NCI-H226 (cell line): Measurements from ENCODE around the gene HOXD9.

Experiments used
- DNase-seq: peaks from one replicate; pipeline ENCODE4 v3.0.0-alpha.2; 2015

The HOXD9 gene

DNA sequence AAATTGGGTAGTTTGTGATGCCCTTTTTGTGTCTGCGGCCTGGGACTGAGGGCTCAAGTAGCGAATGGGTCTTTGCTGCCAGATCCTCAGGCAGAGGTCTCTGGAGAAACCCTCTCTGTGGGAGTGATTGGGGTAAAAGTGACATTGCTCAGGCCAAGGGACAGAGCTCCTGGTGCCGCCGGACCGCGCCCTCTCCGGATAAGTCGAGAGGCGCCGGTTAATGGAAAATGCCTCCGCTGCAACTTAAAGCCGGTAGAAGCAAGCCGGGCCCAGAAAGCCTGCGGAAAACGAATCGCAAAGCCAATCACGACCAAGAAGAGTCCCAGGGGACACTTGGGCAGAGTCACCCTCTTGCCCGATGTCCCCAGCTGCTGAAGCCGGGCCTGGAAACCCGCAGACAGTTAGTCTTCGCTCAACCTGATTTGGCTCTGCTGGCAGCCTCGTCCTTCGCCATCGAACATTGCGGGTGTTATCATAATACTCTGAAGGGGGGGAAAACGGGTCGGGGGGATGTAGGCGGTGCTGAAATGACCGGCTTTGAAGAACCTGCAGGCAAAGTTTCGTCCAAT is 23.3 kb upstream of the HOXD9 start:
- DNase-seq: no peak

DNA sequence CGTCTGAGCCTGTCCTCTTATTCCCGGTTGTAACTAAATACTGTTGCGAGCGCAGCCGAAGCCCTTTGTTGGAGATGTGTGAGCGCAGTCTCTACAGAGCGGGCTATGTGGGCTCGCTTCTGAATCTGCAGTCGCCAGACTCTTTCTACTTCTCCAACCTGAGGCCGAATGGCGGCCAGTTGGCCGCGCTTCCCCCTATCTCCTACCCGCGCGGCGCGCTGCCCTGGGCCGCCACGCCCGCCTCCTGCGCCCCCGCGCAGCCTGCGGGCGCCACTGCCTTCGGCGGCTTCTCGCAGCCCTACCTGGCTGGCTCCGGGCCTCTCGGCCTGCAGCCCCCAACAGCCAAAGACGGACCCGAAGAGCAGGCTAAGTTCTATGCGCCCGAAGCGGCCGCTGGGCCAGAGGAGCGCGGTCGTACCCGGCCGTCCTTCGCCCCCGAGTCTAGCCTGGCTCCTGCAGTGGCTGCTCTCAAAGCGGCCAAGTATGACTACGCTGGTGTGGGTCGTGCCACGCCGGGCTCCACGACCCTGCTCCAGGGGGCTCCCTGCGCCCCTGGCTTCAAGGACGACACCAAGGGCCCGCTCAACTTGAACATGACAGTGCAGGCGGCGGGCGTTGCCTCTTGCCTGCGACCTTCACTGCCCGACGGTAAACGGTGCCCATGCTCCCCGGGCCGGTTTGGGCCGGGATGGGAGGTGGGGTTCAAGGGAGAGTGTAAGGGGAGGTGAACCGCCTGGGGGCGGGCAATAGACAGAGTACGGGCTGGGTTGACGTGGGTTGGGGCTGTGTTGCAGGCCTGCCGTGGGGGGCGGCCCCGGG is 22.6 kb upstream of the HOXD9 start, which contains the start of gene HOXD12:
TSS of gene HOXD12 (plus strand) at position 68 of the 819 bp plus-strand sequence. CDS start at position 75, 7 bp downstream.
- DNase-seq: no peak

DNA sequence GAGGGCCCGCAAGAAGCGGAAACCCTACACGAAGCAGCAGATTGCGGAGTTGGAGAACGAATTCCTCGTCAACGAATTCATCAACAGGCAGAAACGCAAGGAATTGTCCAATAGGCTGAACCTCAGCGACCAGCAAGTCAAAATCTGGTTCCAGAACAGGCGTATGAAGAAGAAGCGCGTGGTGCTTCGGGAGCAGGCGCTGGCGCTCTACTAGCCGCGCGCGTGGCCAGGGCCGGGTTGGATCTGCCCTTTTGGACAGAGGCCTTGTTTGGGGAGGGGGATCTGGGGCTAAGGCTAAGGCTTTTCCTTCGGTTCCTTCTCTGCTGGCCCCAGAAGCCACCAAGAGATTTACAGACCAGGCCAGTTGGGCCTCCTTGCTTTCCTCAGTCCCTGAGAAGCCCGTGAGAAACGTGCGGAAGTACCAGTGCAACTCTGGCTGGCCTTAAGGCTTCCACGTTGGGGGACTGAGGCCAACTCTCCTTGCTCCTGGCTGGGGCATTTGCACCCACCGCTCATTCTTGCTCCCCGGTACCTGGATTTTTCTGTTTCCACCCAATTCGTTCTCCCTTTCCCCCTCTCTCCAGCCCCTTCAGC is 21.9 kb upstream of the HOXD9 start:
- no peak for DNase-seq

DNA sequence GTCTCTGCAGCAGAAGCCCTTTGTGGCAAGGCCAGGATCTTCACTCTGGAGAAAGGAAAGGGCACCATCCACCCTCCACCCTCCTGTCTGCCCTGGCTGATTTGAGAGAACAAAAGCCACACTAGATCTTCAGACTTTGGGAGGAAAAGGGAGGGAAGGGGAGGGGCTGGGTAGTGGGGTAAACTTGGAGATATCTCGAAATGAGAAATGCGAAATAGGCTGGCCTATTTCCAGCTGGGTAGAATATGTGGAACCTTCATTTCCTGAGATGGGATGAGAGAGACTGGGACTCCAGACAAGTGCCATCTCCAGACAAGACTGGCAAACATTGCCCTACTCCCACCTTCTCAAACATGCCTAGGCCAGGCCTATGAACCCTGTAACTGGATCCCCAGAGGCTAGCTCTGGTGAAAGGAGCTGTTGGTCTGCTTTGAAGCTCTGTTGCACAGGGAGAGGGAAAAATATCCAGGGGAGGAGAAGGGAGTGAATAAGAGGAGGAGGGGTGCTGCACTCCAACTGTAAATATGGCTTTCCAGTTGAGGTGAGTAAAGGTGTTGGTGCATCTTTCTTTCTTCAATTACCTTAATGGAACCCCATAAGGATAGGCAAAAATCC is 21.2 kb upstream of the HOXD9 start:
- no peak for DNase-seq

DNA sequence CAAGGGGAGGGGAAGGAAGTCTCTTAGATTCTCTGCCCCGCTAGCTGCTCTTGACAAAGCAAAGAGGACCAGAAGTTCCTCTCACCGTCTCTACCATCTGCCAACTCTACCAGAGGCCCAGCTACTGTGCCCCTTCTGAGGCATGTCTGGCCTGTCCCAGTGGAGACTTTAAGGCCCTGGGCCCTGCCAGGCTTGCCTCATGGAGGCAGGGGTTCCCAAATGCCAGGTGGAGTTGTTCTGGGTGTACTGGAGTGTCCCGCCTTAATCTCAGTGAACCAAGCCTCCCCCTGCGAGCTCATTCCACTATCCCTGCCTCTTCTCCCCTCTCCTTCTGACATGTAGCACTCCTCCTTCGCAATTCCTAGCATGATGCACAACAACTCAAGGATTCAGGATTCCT is 20.7 kb upstream of the HOXD9 start:
- no peak for DNase-seq

DNA sequence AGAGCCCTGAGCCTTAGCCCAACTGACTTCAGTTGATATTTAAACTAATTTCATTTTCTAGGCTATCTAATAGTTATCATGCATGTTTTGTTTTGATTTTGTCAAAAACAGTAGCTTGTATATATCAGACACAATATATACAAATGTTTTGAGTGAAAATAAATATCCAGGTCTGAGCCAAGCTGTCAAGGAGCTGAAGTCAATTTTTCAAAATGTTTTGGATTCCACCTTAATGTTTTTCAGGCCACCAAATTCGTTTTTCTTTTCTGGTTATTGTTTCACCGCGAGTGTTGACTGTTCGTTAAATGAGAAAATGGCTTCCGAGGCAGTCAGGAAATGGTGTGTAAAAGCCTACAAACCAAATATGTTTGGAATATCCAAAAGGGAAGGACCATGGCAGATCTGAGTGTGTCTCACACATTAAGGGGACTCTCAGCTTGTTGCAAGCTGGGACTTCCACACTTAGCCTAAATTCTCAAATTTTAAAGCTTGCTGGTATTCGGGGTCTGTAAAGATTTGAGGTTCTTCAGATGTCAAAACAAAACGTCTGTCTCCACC is 20.1 kb upstream of the HOXD9 start:
- DNase-seq: no peak

DNA sequence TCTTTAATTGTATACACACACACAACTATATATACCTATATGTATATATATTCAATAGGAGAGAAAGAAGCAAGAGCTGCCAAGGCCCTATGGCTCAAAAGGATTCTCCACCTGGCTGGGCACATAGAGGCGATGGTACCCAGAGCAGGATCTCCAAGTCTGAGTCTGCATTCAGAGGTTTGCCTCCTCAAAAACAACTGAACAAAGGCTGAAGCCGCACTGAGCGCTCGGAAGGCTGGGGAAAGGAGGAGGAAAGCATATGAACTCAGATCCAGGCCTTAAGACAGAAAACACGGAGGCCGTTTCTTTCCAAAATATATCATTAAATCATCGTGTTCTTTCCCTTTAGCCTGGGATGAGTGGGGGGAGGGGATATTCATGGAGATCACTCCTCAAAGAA is 19.3 kb upstream of the HOXD9 start:
- DNase-seq: no peak

DNA sequence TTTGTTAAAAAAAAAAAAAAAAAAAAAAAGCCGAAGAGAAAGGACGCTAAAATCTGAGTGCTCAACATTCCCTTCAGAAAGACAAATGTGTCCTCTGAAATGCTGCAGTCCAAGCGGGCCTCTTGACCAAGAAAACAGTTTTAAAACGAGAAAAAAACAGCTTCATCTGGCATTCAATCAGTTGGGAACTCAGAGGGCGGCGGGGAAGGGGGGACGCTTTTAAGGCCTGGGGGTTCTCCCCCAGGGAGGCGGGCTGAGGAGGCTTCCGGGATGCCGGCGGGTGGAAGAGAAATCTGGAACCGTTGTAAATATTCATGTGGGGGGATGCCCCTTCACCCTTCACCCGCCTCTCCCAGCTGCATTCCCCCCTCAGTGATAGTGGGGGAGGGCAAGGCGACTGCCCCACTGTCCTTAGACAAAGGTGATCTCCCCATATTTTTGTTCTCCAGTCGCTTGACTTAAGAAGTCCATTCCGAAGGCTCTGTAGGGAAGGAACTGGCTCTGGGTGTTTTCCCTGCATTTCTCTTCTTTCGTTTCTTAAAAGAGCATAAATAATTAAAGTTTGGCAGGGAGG is 18.7 kb upstream of the HOXD9 start:
- no peak for DNase-seq

DNA sequence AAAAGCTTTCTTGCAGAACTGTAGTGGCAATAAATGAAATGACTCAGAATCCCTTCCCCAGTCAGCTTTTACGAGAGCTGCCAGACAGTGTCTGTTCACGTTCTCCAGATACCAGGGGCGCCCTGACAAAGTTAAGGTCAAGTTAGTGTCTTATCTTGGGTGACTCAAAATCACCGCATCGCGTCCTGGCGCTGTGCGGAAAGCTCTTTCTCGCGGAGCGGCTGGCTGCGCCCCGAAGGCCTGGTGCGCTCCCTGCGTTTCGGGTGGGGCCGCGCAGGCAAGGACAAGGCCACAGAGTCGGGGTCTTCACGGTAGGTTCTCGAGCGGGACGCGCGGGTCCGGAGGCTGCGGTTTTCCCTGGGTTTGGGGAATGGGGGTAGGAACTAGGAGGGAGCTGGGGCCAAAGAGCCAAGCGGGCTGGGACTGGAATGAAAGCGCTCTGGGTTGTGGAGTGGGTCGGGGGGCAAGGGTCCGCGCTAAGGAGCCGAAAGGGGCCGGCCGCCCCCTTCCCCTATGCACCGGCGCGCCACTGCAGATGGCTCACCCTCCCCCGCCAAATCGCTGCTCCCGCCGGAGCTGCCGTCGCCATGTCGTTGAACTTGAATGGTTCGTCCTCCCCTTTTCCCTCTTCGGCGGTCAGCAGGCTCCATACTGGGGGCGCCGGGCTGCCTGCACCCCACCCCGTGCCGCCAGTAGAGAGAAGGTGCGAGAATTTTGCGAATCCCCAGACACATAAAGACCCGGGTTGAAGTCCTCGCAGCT is 18.0 kb upstream of the HOXD9 start:
- DNase-seq: no peak

DNA sequence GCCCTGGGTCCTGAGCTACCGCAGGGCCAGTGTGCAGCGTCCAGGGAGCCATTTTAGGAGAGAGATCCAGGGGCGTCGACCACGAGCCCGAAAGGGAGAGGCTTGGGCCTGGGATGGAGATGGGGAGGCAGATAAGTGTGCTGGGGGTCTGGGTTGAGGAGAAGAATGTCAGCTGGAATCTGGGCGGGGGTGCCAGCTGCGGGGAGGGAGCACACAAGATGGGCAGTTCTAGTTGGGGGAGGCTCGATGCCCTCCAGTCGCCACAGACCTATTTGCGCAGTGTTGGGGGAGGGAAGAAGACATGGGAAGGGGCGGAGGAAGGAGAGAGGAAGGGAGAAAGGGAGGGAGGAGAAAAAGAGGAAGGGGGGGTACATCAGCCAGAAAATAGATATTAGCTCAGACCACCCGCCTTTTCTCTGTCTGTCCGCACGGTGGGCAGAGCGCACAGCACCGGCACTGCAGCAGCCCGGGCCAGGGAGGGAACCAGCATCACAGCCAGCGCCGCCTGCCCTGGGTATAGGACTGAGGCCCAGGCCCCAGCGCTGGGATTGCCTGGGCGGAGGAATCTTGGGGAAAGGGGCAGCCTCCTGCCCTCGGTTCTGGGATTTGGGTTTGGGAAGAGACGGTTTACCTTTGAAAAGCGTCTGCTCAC is 17.3 kb upstream of the HOXD9 start:
- DNase-seq: no peak

DNA sequence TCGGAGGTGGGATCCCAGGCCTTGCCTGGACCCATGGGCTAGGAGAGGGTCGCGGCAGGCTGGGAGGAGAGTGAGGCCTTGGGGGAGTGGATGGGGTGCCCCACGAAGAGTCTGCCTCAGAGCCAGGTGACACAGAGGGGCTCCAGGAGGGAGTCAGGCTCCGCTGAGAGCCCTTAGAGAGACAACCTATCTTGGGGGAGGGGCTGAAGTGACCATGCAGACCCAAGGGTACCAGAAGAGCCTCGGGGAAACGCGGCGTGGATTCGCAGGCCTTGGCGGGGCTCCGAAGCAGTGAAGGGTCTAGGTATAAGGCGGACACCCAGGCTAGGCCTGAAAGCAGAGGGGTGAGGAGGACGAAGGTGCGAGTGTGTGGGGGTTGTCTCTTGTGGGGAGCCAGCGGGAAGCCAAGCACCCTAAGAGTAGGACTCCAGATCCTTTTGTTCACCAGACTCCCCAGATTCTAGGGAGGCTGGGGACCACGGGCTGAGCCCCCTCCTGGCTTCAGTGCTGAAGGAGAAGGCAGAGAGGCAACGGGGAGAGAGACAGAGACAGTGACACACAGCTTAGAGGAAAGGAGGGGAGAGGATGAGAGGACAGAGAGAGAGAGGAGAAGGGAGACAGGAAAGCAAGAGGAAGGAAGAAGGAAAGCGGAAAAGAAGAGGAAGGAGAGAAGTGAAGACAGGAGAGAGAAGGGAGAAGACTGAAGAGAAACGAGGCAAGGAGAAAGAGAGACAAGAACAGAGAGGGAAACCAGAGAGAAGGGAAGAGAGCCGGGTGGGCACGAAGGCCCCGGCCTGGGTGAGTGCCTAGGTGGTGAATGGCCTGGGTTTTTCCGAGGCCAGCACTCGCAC is 16.6 kb upstream of the HOXD9 start:
- no peak for DNase-seq

DNA sequence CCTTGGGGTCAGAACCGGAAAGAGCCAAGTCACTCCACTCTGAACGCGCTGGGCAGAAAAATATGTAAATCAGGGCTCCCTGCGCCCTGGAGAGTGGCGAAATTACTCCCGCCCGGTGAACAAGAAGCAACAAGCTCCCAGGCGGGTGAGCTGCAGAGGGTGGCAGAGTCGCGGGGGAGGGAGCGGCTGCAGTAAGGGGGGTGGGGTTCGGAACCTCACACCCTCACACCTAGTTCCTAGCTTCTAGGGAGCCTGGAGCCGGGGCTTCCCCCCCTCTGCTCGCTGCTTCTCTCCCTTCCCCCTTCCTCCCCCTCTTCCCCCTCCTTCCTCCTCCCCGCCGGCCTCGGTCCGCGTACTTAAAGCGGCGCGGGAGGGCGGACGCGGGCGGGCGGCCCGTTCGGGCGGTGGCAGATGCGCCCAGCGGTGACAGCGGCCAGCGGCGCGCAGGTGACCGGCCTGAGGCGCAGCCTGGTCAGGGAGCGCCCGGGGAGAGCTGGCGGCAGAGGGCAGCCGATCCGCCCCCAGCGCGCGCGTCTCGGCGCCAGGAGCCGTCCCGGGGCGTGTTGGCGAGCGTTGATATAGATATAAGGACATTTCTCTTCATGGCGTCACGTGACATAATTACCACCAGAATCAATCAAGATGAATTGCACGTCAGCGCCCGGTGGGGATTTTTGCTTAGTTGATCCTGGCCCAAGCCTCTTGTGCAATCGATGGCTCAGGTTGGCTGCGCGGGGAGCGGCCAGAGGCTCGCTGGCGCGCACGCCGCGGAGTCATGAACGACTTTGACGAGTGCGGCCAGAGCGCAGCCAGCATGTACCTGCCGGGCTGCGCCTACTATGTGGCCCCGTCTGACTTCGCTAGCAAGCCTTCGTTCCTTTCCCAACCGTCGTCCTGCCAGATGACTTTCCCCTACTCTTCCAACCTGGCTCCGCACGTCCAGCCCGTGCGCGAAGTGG is 15.7 kb upstream of the HOXD9 start, which contains the start of gene HOXD11:
TSS of gene HOXD11 (plus strand) at position 700 of the 959 bp plus-strand sequence. CDS start at position 776, 76 bp downstream.
- peak; percentile 17 for DNase-seq

DNA sequence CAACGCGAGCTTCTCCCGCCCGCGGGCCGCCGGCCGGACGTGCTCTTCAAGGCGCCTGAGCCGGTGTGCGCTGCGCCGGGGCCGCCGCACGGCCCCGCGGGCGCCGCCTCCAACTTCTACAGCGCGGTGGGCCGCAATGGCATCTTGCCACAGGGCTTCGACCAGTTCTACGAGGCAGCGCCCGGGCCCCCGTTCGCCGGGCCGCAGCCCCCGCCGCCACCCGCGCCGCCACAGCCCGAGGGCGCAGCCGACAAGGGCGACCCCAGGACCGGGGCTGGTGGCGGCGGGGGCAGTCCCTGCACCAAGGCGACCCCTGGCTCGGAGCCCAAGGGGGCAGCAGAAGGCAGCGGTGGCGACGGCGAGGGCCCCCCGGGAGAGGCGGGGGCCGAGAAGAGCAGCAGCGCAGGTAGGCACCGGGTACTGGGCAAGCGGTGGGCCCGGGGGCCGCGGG is 14.8 kb upstream of the HOXD9 start:
- DNase-seq: no peak

DNA sequence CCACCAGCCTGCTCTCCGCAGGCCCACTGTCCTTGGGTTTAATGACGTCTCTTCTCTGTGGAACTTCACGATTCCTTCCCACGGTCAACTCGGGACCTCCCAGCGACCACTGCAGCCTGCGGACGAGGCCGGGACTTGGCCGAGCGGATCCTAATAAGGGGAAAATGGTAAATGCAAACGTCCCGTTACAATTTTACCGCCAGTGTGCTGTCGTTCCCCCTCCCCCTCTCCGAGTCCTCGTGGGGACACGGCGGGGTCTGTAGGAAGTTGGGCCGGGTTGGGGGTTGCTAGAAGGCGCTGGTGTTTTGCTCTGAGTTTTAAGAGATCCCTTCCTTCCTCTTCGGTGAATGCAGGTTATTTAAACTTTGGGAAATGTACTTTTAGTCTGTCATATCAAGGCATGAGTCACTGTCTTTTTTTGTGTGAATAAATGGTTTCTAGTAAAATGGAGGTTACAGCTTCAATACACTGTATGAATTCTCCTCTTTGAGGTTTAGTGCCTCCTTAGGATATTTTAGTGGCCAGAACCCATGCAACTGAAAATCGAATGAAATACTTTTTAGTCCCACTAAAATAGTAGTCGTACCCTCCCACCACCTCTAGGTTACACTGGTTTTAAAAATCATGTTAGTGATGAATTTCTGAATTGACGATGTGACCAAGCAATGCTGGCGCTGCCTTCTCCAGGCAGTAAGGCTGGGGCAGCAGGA is 13.2 kb upstream of the HOXD9 start:
- no peak for DNase-seq

DNA sequence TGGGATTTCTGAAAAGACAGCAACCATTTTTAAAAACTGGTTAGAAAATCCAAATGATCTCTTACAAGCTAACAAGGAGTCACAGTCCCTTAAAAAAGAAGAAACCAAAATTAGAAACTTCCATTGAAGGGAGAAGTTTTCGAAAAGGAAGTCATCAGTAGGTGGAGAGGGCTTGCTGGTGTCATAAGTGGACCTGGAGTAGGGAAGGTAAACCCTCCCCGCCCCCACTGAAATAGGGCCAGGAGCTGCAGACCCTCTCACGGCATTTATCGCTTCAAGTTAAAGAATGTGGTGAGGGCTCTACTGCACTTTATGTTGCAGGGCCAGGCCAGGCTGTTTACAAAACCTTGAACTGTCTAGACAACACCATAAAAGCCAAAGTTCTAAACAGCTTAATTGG is 12.6 kb upstream of the HOXD9 start:
- DNase-seq: no peak

DNA sequence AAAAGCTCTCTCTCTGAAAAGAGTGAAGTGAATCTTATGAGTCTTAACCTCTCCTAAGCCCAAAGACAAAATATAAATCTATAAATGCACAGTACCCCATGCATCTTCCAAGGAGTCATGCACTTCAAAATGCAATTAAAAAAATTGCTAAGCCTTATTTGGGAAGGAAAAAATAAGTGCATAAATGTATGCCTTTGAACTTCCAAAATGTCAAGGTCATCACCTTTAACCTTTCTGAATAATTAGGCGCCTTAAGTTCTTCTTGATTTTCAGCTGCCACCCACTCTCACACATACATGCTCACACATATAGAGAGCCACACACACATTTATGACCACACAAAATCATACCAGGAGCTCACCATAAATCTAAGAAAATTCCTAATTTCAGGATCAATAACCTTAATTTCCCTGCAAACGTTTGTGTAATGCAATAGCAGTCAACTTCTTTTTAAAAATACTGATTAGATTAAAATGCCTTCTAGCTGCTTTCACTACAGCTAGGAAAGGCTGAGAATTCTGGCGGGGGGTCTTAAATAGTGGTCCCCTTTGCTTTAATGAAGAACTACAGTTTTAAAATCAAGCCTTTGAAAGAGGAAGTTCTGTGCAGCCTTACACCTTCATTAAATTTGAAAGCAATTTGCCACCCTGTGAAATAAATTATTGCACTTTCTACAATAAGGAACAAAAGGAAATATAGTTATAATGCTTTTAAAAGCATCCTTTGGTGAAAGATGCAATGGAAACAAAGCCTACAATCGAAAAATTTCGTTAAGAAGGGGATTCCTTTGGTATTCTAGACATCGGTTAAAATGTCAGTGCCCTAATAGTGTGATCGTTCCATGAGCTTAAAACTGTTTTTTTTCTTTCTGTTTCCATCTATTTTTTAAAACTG is 11.9 kb upstream of the HOXD9 start:
- no peak for DNase-seq

DNA sequence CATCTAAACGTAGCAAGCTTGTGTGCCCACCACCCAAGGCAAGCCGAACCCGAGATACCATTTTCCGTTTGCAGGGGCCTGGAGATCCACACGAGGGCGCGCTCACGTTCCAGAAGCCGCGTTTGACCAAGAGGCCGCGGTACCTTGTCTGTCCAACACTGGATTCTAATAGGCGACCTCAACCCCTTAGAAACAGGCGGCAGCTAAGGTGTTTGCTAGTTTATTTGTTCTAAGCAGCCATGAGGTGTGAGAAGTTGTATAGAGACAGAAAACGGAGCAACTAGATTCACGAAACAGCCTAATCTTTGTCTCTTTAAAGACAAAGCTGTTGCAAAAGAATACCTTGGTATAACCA is 11.2 kb upstream of the HOXD9 start:
- DNase-seq: peak; percentile 3
